SU-DHL-6 (cell line): ENCODE measurements around the gene ZNF432.
"Not testable (repeated sequence)": the region's sequence is repeated elsewhere in the genome, so short reads cannot be mapped to it uniquely, and the experiment has no call there.

Source experiments
- H2AFZ ChIP-seq: fragments of 200-600 bp; sonication (generic); 2 replicates; pipeline ENCODE4 v1.6.1; 2014; ENCODE audit warnings: low read depth, mild to moderate bottlenecking, moderate library complexity, mixed read lengths, antibody characterized with exemption, low read length; ENCODE audit not compliant: severe bottlenecking
- H3F3A ChIP-seq: fragments of 200-600 bp; shearing (Covaris generic); 2 replicates; pipeline ENCODE4 v1.6.0; 2016; ENCODE audit warnings: antibody characterized with exemption, mild to moderate bottlenecking; ENCODE audit not compliant: insufficient read depth
- H3K27ac ChIP-seq: fragments of 200-600 bp; sonication (generic); 2 replicates; pipeline ENCODE4 v1.5.1; 2016; ENCODE audit warnings: low read depth, mild to moderate bottlenecking, low read length, moderate library complexity, mixed read lengths
- H3K27me3 ChIP-seq: fragments of 200-600 bp; sonication (generic), shearing (Covaris generic); 2 replicates; pipeline ENCODE4 v1.6.0; 2014; ENCODE audit warnings: mild to moderate bottlenecking, low read length
- H3K36me3 ChIP-seq: fragments of 200-600 bp; sonication (generic); 2 replicates; pipeline ENCODE4 v1.6.1; 2014; ENCODE audit warnings: mild to moderate bottlenecking, low read length, mixed read lengths
- H3K4me2 ChIP-seq: fragments of 300-600, 200-600 bp; shearing (Covaris generic), sonication (generic); 2 replicates; pipeline ENCODE4 v1.6.0; 2014; ENCODE audit warnings: low read length, low read depth, mild to moderate bottlenecking; ENCODE audit not compliant: poor library complexity, severe bottlenecking
- H3K4me3 ChIP-seq: fragments of 200-600 bp; sonication (generic); 2 replicates; pipeline ENCODE4 v1.5.1; 2014; ENCODE audit warnings: antibody characterized with exemption, low read length, mild to moderate bottlenecking, mixed read lengths; ENCODE audit not compliant: insufficient read depth, poor library complexity, severe bottlenecking
- H3K79me2 ChIP-seq: fragments of 200-600 bp; sonication (generic); 2 replicates; pipeline ENCODE4 v1.6.1; 2014; ENCODE audit warnings: mild to moderate bottlenecking, low read length, moderate library complexity; ENCODE audit not compliant: insufficient read depth
- H3K9ac ChIP-seq: fragments of 200-600 bp; sonication (generic); 2 replicates; pipeline ENCODE4 v1.7.0; 2014; ENCODE audit warnings: mild to moderate bottlenecking, low read length
- H3K9me2 ChIP-seq: fragments of 200-600 bp; sonication (generic); replicated peaks from 2 replicates; pipeline ENCODE4 v1.6.1; 2014; ENCODE audit warnings: low read length; ENCODE audit not compliant: insufficient read depth
- H3K9me3 ChIP-seq: fragments of 200-600 bp; sonication (generic); 2 replicates; pipeline ENCODE4 v1.6.1; 2014; ENCODE audit warnings: low read length, mixed read lengths; ENCODE audit not compliant: insufficient read depth
- H4K20me1 ChIP-seq: fragments of 200-600 bp; sonication (generic); 2 replicates; pipeline ENCODE4 v1.6.1; 2014; ENCODE audit warnings: low read depth, mild to moderate bottlenecking, antibody characterized with exemption, low read length, moderate library complexity, mixed read lengths
- CTCF ChIP-seq: fragments of 200-600 bp; sonication (generic); IDR thresholded peaks from one replicate; pipeline ENCODE4 v1.5.1; 2017; ENCODE audit warnings: antibody characterized with exemption, mild to moderate bottlenecking, low read length, moderate library complexity; ENCODE audit not compliant: insufficient read depth, poor library complexity, severe bottlenecking
- EZH2phosphoT487 ChIP-seq: fragments of 200-600 bp; sonication (generic), shearing (Covaris generic); conservative IDR thresholded peaks from 2 replicates; pipeline ENCODE4 v1.6.1; 2018; ENCODE audit warnings: mild to moderate bottlenecking, antibody characterized with exemption, low read length, moderate library complexity, mixed read lengths

Gene ZNF432

GRCh38 chr19:52024478-52024877 is 24.2 kb downstream of the ZNF432 start:
- H3K27ac ChIP-seq, H3K4me3 ChIP-seq: not testable (repeated sequence)
- H3K79me2 ChIP-seq: peaks cover 26% of the 10 kb centered on the region

DNA sequence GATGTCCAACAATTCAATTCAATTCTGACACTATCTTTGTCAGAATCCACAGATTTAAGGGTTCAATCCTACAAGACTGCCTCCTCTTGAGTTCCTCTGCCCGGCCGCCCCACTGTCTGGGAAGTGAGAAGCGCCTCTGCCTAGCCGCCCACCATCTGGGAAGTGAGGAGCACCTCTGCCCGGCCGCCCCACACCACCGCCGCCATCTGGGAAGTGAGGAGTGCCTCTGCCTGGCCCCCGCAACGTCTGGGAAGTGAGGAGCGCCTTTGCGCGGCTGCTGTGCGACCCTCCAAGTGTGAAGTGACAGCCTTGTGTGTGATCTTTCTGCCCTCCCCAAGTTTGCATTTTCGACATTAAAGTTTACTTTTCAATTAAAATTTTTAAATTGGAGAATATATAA is 26.4 kb downstream of the ZNF432 start:
- Histone ChIP-seq H4K20me1 (no peaks in the 10 kb centered on the region), H3K4me2 (no peak overlapping the region), H3K79me2 (peaks cover 8% of the 10 kb centered on the region; the same call in 1 of the 2 replicates), H3K27ac (no peak overlapping the region), H3K9me3 (peaks cover 12% of the 10 kb centered on the region; the same call in 1 of the 2 replicates), H3K27me3 (no peaks in the 10 kb centered on the region), H3K36me3 (peaks cover 73% of the 10 kb centered on the region), H3K4me3 (no peak overlapping the region), H3K9ac (no peak overlapping the region), H3F3A (no peaks in the 10 kb centered on the region), H2AFZ (no peak overlapping the region), H3K9me2 (no peaks in the 10 kb centered on the region)
- no peak for TF ChIP-seq CTCF
- no peak for TF ChIP-seq EZH2phosphoT487

More at GRCh38 chr19:52024478-52024877, 24.2 kb downstream of the ZNF432 start:
- peaks cover 53% of the 10 kb centered on the region for H3K36me3 ChIP-seq
- H3K9ac ChIP-seq, H3F3A ChIP-seq, H4K20me1 ChIP-seq, H2AFZ ChIP-seq, H3K27me3 ChIP-seq, H3K9me3 ChIP-seq, H3K4me2 ChIP-seq, H3K9me2 ChIP-seq: not testable (repeated sequence)

DNA sequence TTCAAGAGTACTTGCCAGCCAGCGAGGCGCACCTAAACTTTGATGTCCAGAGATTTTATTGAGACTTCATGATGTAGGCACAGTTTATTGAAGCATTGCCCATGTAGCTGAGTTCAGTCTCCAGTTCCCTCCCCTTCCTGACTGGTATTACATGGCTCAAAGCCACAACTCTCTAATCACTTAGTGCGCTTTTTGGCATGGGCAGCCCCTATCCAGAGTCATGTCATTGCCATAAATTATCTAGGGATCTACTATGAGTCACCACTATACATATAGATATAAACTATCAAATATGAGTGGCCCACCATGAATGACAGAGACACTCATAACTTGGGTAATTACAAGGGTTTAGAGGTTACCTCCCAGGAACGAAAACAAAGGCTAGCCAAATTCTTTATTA is 28.1 kb downstream of the ZNF432 start:
- H3K27me3 ChIP-seq: no peaks in the 10 kb centered on the region
- no peaks in the 10 kb centered on the region for H4K20me1 ChIP-seq
- no peaks in the 10 kb centered on the region for H3F3A ChIP-seq
- no peaks in the 10 kb centered on the region for H3K9me2 ChIP-seq
- no peak overlapping the region for H3K4me2 ChIP-seq
- H3K4me3 ChIP-seq: no peak overlapping the region
- no peak overlapping the region for H3K9ac ChIP-seq
- no peak overlapping the region for H3K27ac ChIP-seq
- no peak overlapping the region for H2AFZ ChIP-seq
- peaks cover 84% of the 10 kb centered on the region for H3K36me3 ChIP-seq
- H3K9me3 ChIP-seq: peaks cover 12% of the 10 kb centered on the region; the same call in 1 of the 2 replicates
- TF ChIP-seq EZH2phosphoT487: no peak
- no peak for TF ChIP-seq CTCF
- H3K79me2 ChIP-seq: peaks cover 5% of the 10 kb centered on the region; the same call in 1 of the 2 replicates

DNA sequence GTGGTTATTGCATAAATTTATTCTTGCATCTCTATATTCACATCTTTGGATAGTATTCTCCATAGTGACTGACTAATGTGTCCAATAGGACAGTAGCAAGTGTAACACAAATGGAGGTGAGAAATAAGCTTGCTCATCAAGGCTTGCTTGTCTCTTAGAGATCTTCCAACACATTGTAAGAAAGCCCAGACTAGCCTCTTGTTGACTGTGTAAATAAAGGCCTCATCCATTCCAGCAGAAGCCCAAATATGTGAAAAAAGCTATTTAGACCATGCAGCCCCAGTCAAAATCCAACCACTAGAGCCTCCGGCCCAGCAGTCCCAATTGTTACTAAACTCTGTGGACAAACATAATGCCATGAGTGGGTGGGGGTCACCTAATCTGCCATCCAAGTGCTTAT is 38.0 kb downstream of the ZNF432 start:
- Histone ChIP-seq H3K27ac (no peak overlapping the region), H3K36me3 (peaks cover 5% of the 10 kb centered on the region; the same call in 1 of the 2 replicates), H3K27me3 (no peaks in the 10 kb centered on the region), H3K9me2 (no peaks in the 10 kb centered on the region), H3K4me3 (no peak overlapping the region), H3K9me3 (peaks cover 7% of the 10 kb centered on the region; the same call in 1 of the 2 replicates), H2AFZ (no peak overlapping the region), H3F3A (no peaks in the 10 kb centered on the region), H3K4me2 (no peak overlapping the region), H4K20me1 (no peaks in the 10 kb centered on the region), H3K79me2 (no peaks in the 10 kb centered on the region), H3K9ac (no peak overlapping the region)
- TF ChIP-seq EZH2phosphoT487 (no peak), CTCF (no peak)
